NCI-H128 (cell line): Measurements from ENCODE around the gene MAF.

ENCODE experiments used
- DNase-seq: peaks from one replicate; lab custom pipeline; 2025; ENCODE audit not compliant: unreplicated experiment; lab: John Stamatoyannopoulos, UW

Gene MAF

DNA sequence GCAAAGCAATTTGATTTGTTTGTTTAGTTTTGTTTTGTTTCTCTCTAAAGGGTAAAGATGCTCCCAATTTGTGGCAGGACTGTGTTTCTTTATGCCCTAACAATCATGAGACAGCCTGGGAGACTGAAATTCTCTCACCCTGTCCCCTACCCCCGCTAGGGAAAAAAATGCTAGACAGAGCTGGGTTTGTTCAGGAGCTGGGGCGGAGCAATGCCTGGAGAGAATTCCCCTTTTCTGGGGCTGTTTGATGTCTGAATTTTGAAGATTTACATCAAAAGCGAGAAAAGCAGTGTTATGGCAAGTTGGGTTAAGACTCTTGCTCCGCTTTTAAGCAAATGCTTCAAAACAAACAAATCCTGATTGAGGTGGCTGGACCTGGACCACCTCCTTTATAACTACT is 8.4 kb downstream of the MAF start:
- DNase-seq, result no peak

- no peak for DNase-seq
Observed at GRCh38 chr16:79589601-79590102, 10.9 kb downstream of the MAF start.

DNA sequence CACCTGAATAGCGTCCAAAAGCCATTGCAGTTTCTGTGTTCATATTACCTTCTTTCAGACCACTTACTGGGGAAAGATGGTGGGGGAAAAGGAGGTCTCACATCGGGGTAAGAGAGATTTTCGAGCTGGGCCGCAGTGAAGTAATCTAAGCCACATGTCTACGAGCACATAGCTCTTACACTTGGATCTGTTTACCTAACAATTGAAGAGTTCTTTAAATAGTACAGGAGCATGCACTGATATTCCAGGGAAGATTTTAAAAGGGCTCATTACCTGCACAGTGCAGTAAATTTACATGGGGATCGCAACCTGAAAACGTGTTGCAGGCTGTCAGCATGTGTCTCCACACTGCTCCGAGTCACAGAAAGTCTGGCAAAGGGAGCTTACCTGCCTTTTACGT is 12.6 kb downstream of the MAF start:
- no peak for DNase-seq

DNA sequence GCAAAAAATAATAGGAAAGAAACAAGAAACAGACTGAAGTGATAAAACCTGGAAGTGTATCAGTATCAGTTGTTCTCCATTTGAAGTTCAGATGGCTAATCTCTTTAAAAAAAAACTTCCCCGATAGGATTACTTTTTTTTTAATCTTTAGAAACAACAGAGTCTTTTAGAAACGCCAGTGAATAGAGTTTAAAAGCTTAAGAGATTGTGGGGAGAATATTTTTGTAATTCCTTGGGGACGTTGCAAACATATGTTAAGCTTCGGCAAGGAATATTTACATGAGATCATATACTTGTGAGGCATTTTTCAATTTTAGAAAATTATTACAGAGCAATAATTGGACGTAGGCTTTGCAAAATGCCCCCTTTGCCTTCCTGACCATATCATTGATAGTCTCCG is 13.2 kb downstream of the MAF start:
- no peak for DNase-seq

DNA sequence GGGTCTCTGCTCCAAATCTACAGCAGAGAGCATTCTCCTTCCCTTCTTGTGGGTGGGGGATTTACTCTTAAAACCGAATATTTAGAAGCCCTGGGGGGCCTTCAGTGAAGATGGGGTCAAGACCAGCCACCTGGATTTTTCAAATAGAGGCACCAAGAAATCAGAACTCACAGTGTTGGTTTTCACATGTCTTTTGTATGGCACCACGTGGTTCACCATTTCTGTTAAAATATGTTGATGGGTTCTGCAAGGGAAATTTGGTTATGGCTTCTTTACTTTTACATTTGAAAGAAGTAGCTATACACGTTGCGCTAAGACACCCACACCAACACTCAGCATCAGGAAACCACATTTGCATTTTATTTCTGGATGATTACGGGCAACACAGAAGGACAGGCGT is 17.7 kb downstream of the MAF start:
- DNase-seq, result no peak

GRCh38 chr16:79580453-79581191 is 19.9 kb downstream of the MAF start:
- no peak for DNase-seq

GRCh38 chr16:79576602-79577001 is 23.9 kb downstream of the MAF start:
- DNase-seq, result no peak

- no peak for DNase-seq
Observed at GRCh38 chr16:79573884-79574283, 26.7 kb downstream of the MAF start.

GRCh38 chr16:79573071-79573470 is 27.5 kb downstream of the MAF start:
- DNase-seq, result no peak

- DNase-seq, result no peak
Observed at GRCh38 chr16:79571903-79572535, 28.5 kb downstream of the MAF start.

DNA sequence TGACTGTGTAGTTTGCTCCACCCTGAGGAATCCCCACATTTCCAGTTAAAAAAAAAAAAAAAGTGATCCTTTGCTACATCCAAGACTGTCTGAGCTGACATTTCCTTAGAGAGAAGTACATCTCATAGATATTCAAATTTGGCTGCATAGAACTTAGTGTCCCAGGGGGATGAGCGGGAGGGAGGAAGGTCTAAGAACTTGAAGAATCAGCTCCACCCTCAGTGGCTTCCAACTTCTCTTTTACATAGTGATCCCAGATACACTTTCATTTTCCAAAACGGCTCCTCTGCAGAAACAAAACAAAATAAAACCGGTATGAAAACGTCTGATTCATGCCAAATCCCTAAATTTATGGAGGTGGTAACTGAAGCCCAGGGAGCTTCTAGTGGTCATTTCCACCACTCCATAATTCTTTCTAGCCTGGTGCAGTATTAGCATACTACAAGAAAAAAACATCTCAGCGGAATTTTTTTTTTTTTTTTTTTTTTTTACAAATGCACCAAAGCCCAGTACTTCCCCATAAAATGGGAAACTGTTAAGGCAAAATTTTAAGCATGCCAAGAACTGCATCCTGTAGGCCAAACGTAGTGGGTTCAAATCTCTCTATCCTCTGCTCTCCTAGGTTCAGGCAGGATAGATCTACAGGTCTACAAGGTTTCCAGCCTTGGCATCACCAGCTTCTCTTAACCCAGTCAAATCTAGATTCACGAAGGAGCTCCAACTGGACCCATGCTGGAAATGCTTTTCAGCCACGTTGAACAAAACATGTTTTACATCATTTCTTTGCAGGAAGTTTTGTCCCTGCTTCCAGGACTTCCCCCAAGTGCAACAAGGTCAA is 29.3 kb downstream of the MAF start:
- no peak for DNase-seq

- no peak for DNase-seq
Observed at GRCh38 chr16:79564671-79565107, 35.8 kb downstream of the MAF start.

DNA sequence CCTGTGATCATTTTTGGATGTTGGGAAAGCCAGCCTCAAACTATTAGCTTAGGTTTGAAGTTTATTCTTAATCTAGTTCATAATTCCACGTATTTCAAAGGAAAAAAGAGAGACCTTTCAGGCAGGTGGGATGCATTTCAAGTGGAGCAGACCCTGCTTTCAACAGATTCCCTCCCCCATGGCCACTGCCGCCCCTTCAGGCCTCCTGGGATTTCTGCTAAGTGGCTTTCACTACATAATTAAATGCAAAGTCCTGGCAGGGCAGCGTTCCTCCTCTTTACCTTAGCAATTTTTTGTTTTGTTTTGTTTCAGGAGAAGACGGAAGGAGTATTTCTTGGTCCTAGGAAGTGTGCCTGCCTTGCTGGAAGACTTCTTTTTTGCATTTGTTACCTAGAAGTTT is 36.6 kb downstream of the MAF start:
- no peak for DNase-seq

- DNase-seq, result no peak
Observed at GRCh38 chr16:79562166-79562823, 38.2 kb downstream of the MAF start.

GRCh38 chr16:79561729-79562128 is 38.8 kb downstream of the MAF start:
- DNase-seq, result no peak

DNA sequence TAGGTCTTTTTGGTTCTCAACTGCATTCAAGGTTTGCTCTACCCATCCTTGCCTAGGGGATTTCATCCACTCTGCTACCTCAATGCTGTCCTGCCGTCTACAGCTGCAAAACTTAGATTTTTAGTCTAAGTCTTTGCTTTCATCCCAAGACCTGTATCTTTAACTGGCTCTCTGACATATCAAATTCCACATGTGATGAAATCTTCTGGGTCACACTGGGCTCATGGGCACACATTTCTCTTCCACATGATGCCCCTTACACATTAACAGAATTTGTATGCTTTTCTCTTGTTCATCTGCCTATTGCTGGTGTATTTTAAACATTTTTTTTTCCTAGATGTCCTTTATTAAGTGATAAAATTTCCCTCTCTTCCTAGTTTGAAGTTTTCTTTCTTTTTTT is 39.6 kb downstream of the MAF start:
- no peak for DNase-seq

GRCh38 chr16:79560318-79560717 is 40.2 kb downstream of the MAF start:
- no peak for DNase-seq

DNA sequence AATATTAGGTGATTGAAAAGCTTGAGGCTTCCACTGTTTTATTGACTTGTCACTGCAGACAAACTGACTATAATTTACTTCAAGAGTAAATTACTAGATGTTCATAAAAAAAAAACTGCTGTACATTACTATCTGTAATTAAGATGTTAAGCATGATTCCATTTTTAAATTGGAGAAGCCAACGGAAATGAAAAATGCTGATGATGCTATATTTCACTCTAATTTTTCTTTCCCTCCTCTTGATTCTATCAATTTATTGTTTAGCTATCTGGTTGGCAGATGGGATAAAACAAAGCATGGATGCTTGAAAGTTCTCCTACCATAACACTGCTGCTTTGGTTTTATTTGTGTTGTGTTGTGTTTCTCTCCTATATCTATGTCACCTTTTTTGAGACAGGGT is 41.0 kb downstream of the MAF start:
- no peak for DNase-seq

DNA sequence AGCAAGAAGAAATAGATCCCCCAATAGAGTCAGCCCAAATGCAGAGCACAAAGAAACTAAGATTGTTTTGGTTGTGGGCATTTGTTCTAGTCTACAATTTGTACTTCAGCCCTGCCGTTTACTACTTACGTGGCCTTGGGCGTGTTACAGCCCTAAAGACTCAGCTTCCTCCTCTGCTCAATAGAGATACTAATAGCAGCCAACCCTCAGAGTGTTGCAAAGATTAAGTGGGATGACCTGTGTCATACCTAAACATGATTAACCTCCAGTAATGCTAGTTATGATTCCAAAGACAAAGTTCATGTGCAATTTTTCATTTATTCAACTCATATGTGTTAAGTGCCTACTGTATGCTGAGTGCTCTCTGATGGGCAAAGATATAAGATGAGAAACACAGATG is 43.1 kb downstream of the MAF start:
- DNase-seq, result no peak

DNA sequence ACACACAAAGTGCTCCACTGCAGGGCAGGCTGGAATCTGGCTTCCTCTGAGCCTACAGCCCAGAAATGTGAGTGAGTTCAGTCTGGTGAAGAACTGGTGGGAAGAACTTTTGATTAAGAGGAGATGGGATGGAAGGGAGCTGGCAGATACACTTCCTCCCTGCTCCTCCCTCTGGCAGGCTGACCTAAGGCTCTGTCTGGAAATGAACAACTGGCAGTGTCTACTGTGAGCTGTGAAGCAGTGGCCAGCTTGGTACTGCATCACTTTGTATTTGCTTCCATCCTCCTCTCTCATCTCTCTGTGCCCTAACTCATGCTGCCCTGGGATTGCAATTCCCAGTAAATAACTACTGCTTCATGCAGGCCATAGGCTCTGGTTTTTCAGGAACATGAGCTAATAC is 45.6 kb downstream of the MAF start:
- no peak for DNase-seq

DNA sequence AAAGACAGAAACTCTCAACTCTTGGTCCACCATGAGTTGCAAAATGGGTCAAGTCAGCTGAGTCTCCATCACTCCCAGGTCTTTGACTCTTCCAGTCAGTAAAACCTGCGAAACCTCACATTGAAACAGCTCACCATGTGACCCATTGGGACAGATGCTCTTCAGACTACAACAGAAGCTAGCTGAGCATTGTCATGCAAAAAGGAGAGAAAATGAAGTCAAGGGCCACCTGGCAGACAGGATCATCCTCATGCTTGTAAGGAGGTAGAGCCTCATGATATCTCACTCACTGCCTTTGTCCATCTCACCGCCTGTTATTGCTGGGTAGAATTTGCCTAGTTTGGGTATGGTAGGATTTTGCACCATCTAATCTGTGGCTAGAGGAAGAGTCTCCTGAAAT is 50.2 kb downstream of the MAF start:
- DNase-seq, result no peak
